Sigmoid colon (tissue), 7 donors: ENCODE measurements around the gene CMSS1. TPM values are rescaled to one million over a fixed set of nuclear protein-coding genes. Genes with fewer than 3 reads are reported as not detected.

Source experiments
- DNase-seq: peaks from one replicate; pipeline ENCODE4 v3.0.0-alpha.2; 2019
- H3K27ac ChIP-seq, 4 donors: fragments of 200-600 bp; sonication (generic); one replicate each; pipeline ENCODE4 v1.5.1; 2016 to 2019; ENCODE audit warnings: mild to moderate bottlenecking in 1 of 4
- H3K27me3 ChIP-seq, 3 donors: fragments of 200-600 bp; sonication (generic); one replicate each; pipeline ENCODE4 v1.5.1; 2019; ENCODE audit warnings: mild to moderate bottlenecking in 1 of 3
- H3K36me3 ChIP-seq, 4 donors: fragments of 200-600 bp; sonication (generic); one replicate each; pipeline ENCODE4 v1.5.1; 2016 to 2019
- H3K4me1 ChIP-seq, 4 donors: fragments of 200-600 bp; sonication (generic); one replicate each; pipeline ENCODE4 v1.5.1; 2017 to 2019
- H3K4me3 ChIP-seq, 4 donors: fragments of 200-600 bp; sonication (generic); one replicate each; pipeline ENCODE4 v1.5.1; 2017 to 2019; ENCODE audit warnings: mild to moderate bottlenecking in 2 of 4, moderate library complexity in 1 of 4
- H3K9me3 ChIP-seq, 4 donors: fragments of 200-600 bp in 3 of 4; sonication (generic) in 3 of 4; one replicate each; pipeline versions ENCODE4 v1.5.1 to v1.6.1; 2013 to 2019
- CTCF ChIP-seq, 4 experiments: fragments of 450-650 bp in 3 of 4; fragments of 200-600 bp in 1 of 4; IDR thresholded peaks; one replicate each; pipeline ENCODE4 v1.5.1; 2016 to 2019; ENCODE audit warnings: antibody characterized with exemption in 4 of 4, mild to moderate bottlenecking in 3 of 4, moderate library complexity in 2 of 4
- EP300 ChIP-seq, 4 donors: sonication (generic); formaldehyde crosslinking; IDR thresholded peaks; one replicate each; pipeline ENCODE4 v1.6.1; 2017; ENCODE audit warnings: antibody characterized with exemption in 4 of 4
- POLR2A ChIP-seq, 2 donors: fragments of 450-650 bp; IDR thresholded peaks; one replicate each; pipeline ENCODE4 v1.6.1; 2016; ENCODE audit warnings: antibody characterized with exemption in 2 of 2, mild to moderate bottlenecking in 2 of 2, moderate library complexity in 2 of 2
- POLR2AphosphoS5 ChIP-seq, 4 donors: sonication (generic); formaldehyde crosslinking; IDR thresholded peaks; one replicate each; pipeline ENCODE4 v1.6.1; 2017; ENCODE audit warnings: antibody characterized with exemption in 4 of 4
- WGBS, 2 donors: extraction: QIAGEN DNeasy Blood & Tissue Kit; methylation state at CpG; one replicate each; pipeline ENCODE4 v1.1.7; 2013; 5-methylcytosine and 5-hydroxymethylcytosine counted together
- intact Hi-C: fragments of 100-400 bp; cut with DNase I; formaldehyde crosslinking; loops from one replicate; pipeline ENCODE4 v1.15.1; 2023
- polyA plus RNA-seq, 3 donors: library from polyadenylated mRNA; stranded (reverse); fragments of 200-250 nt; gene quantifications; one replicate each; pipeline ENCODE4 v1.2.3, GENCODE V29; 2013
- total RNA-seq, 4 donors: library from RNA; depleted of rRNA; stranded (reverse); fragments of >200 nt; gene quantifications; one replicate each; pipeline ENCODE4 v1.1.0, GENCODE V29; 2016
- donor health status: healthy with polysubstance abuse.
- donor health status: Bipolar disorder and iron deficiency.
- donor health status: healthy.

CMSS1 gene
- total and polyA plus RNA-seq, 7 donors: 6.0 to 19.4 (median 13.9) TPM

GRCh38 chr3:100140976-100141375, 323.3 kb downstream of the CMSS1 start:
- H3K9me3 ChIP-seq: no peaks in the 10 kb centered on the region
- intact Hi-C loops: no loop called here

DNA sequence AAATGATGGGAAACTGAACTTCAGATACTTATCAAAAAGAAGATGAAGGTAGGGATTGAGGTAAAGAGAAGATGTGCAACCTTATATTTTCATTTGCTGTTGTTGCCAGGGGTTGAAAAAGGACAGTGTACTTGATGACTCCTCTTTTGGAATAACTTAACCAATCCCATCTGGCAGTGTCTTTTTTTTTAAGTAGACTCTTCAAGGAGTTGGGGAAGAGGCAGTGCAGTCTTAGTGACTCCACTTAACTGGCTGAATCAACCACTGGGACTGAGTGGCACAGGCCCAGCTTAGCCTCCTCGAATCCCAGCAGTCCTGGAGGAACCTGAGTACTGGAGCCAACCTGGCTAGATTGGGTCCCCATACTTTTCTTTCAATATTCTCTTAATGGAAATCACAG, 323.9 kb downstream of the CMSS1 start:
- no peak overlapping the region for H3K27ac ChIP-seq
- intact Hi-C loops: no loop called here
- H3K27me3 ChIP-seq: no peaks in the 10 kb centered on the region
- no peaks in the 10 kb centered on the region for H3K36me3 ChIP-seq
- 79 to 87% methylated on average over 1 of the region's 1 CpG for WGBS, 2 donors
- DNase-seq: no peak
- no peaks in the 10 kb centered on the region for H3K4me1 ChIP-seq
- no peak for TF ChIP-seq POLR2AphosphoS5 (IDR thresholded peaks at IDR 0.05)
- no peak for TF ChIP-seq EP300 (IDR thresholded peaks at IDR 0.05)
- no peak for TF ChIP-seq POLR2A (IDR thresholded peaks at IDR 0.05)
- no peak for TF ChIP-seq CTCF (IDR thresholded peaks at IDR 0.05)
- H3K9me3 ChIP-seq: no peaks in the 10 kb centered on the region
- H3K4me3 ChIP-seq: no peak overlapping the region

More at GRCh38 chr3:100140976-100141375, 323.3 kb downstream of the CMSS1 start:
- WGBS, 2 donors: 95 to 99% methylated on average over 1 of the region's 1 CpG
- no peak for TF ChIP-seq POLR2A (IDR thresholded peaks at IDR 0.05)
- no peak for TF ChIP-seq POLR2AphosphoS5 (IDR thresholded peaks at IDR 0.05)
- no peak for TF ChIP-seq EP300 (IDR thresholded peaks at IDR 0.05)
- no peak for TF ChIP-seq CTCF (IDR thresholded peaks at IDR 0.05)
- Histone ChIP-seq H3K36me3 (no peaks in the 10 kb centered on the region), H3K27me3 (no peaks in the 10 kb centered on the region), H3K4me3 (no peak overlapping the region), H3K4me1 (no peaks in the 10 kb centered on the region), H3K27ac (no peak overlapping the region)
- no peak for DNase-seq

GRCh38 chr3:100144255-100144866, 326.7 kb downstream of the CMSS1 start:
- TF ChIP-seq POLR2A (IDR thresholded peaks at IDR 0.05) (no peak), EP300 (IDR thresholded peaks at IDR 0.05) (no peak), CTCF (IDR thresholded peaks at IDR 0.05) (no peak), POLR2AphosphoS5 (IDR thresholded peaks at IDR 0.05) (no peak)
- Histone ChIP-seq H3K9me3 (no peaks in the 10 kb centered on the region), H3K36me3 (no peaks in the 10 kb centered on the region), H3K4me1 (peaks cover 0 to under 1% (median 0%) of the 10 kb centered on the region in 4 donors), H3K27me3 (no peaks in the 10 kb centered on the region), H3K27ac (no peak overlapping the region), H3K4me3 (no peak overlapping the region)
- 88 to 90% methylated on average over 1 of the region's 1 CpG for WGBS, 2 donors
- no peak for DNase-seq
- intact Hi-C loops: no loop called here

- Histone ChIP-seq H3K27me3 (no peaks in the 10 kb centered on the region), H3K4me3 (no peak overlapping the region), H3K9me3 (no peaks in the 10 kb centered on the region), H3K36me3 (no peaks in the 10 kb centered on the region), H3K4me1 (peaks cover 0 to 22% (median 15%) of the 10 kb centered on the region in 4 donors), H3K27ac (no peak overlapping the region)
- TF ChIP-seq EP300 (IDR thresholded peaks at IDR 0.05): no peak
- TF ChIP-seq POLR2AphosphoS5 (IDR thresholded peaks at IDR 0.05): no peak
- TF ChIP-seq POLR2A (IDR thresholded peaks at IDR 0.05): no peak
- no peak for TF ChIP-seq CTCF (IDR thresholded peaks at IDR 0.05)
- intact Hi-C loops: no loop called here
- DNase-seq: no peak
- WGBS, 2 donors: 83 to 86% methylated on average over 2 of the region's 2 CpGs
These were observed 331.5 kb downstream of the CMSS1 start for GRCh38 chr3:100149130-100149529.
